Measurements from ENCODE around the gene CDH4.

Gene CDH4

GRCh38 chr20:61742097-61742825 lies 490.2 kb downstream of the CDH4 start:
- TF ChIP-seq NFIC (IDR thresholded peaks at IDR 0.05) = no peak
- TF ChIP-seq USF1 (IDR thresholded peaks at IDR 0.05) = no peak

- TF ChIP-seq CEBPB (IDR thresholded peaks at IDR 0.05) = no peak
- TF ChIP-seq REST (IDR thresholded peaks at IDR 0.05; ENCODE audit: low read depth) = no peak
- no peak for TF ChIP-seq RAD21 (IDR thresholded peaks at IDR 0.05; ENCODE audit: low read depth)
- TF ChIP-seq YY1 (IDR thresholded peaks at IDR 0.05; ENCODE audit: low read depth) = no peak
- no peak for TF ChIP-seq TCF12 (IDR thresholded peaks at IDR 0.05; ENCODE audit: low read depth)
- TF ChIP-seq MAX (IDR thresholded peaks at IDR 0.05) = no peak
- no peak for TF ChIP-seq EP300 (IDR thresholded peaks at IDR 0.05; ENCODE audit: borderline replicate concordance)
- TF ChIP-seq TAF1 (IDR thresholded peaks at IDR 0.05; ENCODE audit: low read depth) = no peak
- no peak for TF ChIP-seq CREB1 (IDR thresholded peaks at IDR 0.05; ENCODE audit: low read depth)
Observed at GRCh38 chr20:61743606-61744005, 491.5 kb downstream of the CDH4 start.

- TF ChIP-seq NFIC (IDR thresholded peaks at IDR 0.05) (no peak), EP300 (IDR thresholded peaks at IDR 0.05; ENCODE audit: borderline replicate concordance) (no peak), EGR1 (IDR thresholded peaks at IDR 0.05) (no peak), CREB1 (IDR thresholded peaks at IDR 0.05; ENCODE audit: low read depth) (no peak)
Observed at GRCh38 chr20:61744691-61745396, 492.8 kb downstream of the CDH4 start.

- TF ChIP-seq TEAD4 (IDR thresholded peaks at IDR 0.05) (no peak), USF1 (IDR thresholded peaks at IDR 0.05) (no peak), EP300 (IDR thresholded peaks at IDR 0.05; ENCODE audit: borderline replicate concordance) (no peak), EGR1 (IDR thresholded peaks at IDR 0.05) (no peak), REST (IDR thresholded peaks at IDR 0.05; ENCODE audit: low read depth) (no peak), YY1 (IDR thresholded peaks at IDR 0.05; ENCODE audit: low read depth) (no peak), NFIC (IDR thresholded peaks at IDR 0.05) (no peak), FOXM1 (IDR thresholded peaks at IDR 0.05; ENCODE audit: borderline replicate concordance, low read depth) (no peak), CEBPB (IDR thresholded peaks at IDR 0.05) (no peak), TCF12 (IDR thresholded peaks at IDR 0.05; ENCODE audit: low read depth) (no peak), TAF1 (IDR thresholded peaks at IDR 0.05; ENCODE audit: low read depth) (no peak), CREB1 (IDR thresholded peaks at IDR 0.05; ENCODE audit: low read depth) (no peak), RAD21 (IDR thresholded peaks at IDR 0.05; ENCODE audit: low read depth) (no peak), ZBTB7A (IDR thresholded peaks at IDR 0.05; ENCODE audit: low read depth) (no peak), MAX (IDR thresholded peaks at IDR 0.05) (no peak)
Observed at GRCh38 chr20:61745397-61746146, 493.5 kb downstream of the CDH4 start.

GRCh38 chr20:61746147-61746646 lies 494.1 kb downstream of the CDH4 start:
- no peak for TF ChIP-seq YY1 (IDR thresholded peaks at IDR 0.05; ENCODE audit: low read depth)
- TF ChIP-seq CREB1 (IDR thresholded peaks at IDR 0.05; ENCODE audit: low read depth) = no peak
- no peak for TF ChIP-seq NFIC (IDR thresholded peaks at IDR 0.05)
- no peak for TF ChIP-seq MAX (IDR thresholded peaks at IDR 0.05)
- TF ChIP-seq EGR1 (IDR thresholded peaks at IDR 0.05) = no peak
- no peak for TF ChIP-seq ZBTB7A (IDR thresholded peaks at IDR 0.05; ENCODE audit: low read depth)
- TF ChIP-seq TEAD4 (IDR thresholded peaks at IDR 0.05) = no peak
- TF ChIP-seq CEBPB (IDR thresholded peaks at IDR 0.05) = no peak
- no peak for TF ChIP-seq TAF1 (IDR thresholded peaks at IDR 0.05; ENCODE audit: low read depth)
- no peak for TF ChIP-seq USF1 (IDR thresholded peaks at IDR 0.05)
- no peak for TF ChIP-seq EP300 (IDR thresholded peaks at IDR 0.05; ENCODE audit: borderline replicate concordance)
- TF ChIP-seq FOXM1 (IDR thresholded peaks at IDR 0.05; ENCODE audit: borderline replicate concordance, low read depth) = no peak
- TF ChIP-seq TCF12 (IDR thresholded peaks at IDR 0.05; ENCODE audit: low read depth) = no peak
- no peak for TF ChIP-seq REST (IDR thresholded peaks at IDR 0.05; ENCODE audit: low read depth)
- TF ChIP-seq RAD21 (IDR thresholded peaks at IDR 0.05; ENCODE audit: low read depth) = no peak

Data from Ishikawa (cell line).